CD4-positive, alpha-beta T cell treated with Interleukin-17A for 4 hours (primary cell): Measurements from ENCODE around the gene ASIC2.

Experiments used
- DNase-seq: peaks from one replicate; pipeline ENCODE4 v3.0.0-alpha.2; 2020; ENCODE audit warnings: mixed read lengths

ASIC2 gene

DNA sequence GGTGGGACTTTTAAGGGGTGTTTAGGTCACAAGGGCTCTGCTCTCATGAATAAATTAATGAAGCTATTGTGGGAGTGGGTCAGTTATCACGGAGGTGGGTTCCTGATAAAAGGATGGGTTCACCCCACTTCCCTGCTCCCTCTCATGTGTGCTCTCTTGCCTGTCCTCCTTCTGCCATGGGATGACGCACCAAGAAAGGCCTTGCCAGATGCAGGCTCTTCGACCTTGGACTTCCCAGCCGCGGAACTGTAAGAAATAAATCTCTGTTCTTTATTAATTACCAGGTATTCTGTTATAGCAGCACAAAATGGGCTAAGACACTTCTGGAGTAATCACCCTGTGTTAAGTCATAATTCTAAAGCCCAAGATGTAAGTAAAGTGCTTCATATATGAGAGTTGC lies 141.5 kb downstream of the ASIC2 start:
- DNase-seq, result no peak

DNA sequence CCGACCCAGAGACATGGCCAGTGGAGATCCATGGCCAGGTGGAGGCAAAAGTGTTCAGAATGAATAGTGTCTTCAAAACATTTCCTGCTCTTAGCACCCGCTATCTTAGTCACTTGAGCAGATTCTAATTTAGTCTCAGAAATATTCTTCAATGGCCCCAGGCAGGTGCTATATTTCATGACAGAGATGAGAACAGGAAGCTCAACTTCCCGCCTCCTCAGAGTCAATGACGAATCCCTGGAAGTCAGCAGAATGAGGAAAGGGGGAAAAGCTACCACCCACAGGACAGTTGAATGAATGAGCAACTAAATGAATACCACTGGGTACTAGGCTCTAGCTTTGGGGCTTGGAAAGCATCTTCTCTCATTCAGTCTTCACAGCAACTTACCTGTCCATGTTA lies 147.2 kb downstream of the ASIC2 start:
- DNase-seq, result no peak

DNA sequence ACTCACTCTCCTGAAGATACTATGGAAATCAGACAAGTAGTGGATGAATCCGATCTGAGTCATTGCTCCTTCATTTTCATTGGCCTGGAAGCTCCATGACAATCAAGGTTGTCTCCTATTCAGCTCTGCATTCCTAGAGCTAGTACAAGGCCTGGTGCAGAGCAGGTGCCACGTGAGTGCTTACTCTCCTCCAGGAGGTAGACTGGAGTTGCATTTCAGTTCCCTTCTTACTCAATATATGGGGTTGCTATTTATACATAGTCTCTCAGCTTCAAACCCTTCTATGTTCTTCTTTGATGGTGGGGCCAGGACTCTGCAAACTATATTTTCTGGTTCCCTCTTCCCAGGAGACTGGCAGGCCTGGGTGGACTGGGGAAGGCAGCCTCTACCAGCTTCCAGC lies 148.3 kb downstream of the ASIC2 start:
- DNase-seq, result no peak

DNA sequence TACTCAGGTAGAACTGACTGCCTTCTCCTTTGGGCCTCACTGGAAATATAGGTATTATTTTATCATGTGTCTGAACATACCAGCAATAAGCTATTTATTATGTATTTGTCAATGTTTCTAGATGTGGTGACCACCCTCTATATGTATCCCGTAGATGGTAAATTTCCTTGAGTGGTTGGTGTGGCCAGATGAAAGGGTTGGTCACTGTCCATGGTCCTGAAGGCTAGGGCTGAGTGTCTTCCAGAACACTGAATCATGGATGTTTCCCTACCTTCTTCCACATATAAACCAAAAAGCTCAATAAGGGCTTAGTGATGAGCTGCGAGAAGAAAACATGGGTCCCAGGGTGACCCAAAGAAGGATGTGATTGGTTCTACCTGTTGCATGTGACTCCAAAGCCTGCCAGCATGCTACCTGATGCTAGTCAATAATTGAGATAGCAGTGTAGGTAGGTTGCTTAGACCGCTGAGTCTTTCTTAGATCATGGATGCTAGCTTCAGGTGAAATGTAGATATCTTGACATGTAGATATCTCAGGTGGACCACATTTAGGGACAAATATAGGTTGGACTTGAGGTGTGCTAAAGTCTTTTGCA lies 150.3 kb downstream of the ASIC2 start:
- DNase-seq, result no peak

DNA sequence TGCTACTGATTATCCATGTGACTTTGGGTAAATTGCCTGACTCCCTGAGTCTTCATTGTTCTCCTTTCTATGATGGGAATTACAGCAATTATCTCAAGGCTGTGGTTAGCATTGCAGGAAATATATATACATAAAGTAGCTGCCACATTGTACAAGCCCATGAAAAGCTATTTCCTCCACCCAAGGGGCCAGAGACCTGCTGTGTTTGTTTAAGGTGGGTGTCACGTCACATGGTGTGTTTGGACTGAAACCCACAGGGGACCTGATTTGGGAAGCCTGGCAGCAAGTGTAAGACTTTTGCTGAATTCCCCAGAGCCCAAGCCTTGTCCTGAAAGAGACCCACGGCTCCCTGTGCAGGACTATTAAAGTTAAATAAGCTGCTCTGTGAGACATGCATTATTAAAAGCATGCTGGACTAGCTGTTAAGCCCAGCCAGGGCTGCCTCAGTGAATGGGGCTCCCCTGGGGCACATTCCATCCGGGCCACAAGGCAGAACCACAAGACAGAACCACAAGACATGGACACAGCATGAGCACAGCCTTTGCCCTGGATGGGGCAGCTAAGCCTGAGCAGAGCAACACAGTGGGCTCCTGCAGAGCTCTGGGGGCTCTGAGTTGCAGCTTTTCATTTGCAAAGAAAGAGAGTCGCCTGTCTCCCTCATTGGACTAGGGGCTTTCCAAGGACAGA lies 152.5 kb downstream of the ASIC2 start:
- DNase-seq, result no peak

DNA sequence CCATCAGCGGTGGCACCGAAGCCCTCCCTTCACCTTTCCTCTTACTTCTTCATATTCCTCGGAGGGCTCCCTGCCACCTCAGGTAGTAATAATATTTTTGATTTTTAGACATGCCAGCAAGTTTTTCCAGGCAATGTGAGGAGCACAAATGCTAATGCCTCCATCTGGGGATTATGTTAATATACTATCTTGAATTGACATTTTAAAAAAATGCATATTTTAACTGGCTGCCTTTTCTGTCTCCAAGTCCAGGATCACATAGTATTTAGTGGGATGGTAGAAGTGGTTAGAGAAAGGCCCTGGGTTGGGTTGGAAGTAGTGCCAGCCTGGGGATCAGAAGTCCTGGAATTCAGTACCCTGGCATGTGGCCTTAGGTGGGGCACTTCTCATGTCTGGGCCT lies 154.5 kb downstream of the ASIC2 start:
- DNase-seq, result no peak

DNA sequence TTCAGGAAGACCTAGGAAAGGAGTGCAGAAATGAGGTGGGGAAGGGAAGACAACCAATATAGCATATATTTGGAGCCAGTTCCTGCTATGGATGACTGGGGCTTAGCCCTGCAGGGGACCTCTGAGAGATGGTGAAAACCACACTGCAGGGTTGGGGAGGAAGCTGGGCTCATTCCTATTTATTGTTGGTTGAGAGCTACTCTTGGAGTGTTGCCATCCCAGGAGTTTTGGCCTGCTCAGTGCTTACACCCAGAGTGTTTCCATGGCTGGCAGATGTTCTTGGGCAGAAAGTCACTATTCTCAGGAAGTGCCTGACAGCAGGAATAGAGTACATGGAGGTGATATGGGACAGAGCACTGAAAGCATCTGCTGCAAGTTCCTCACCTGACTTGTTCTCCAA lies 155.7 kb downstream of the ASIC2 start:
- DNase-seq, result no peak

DNA sequence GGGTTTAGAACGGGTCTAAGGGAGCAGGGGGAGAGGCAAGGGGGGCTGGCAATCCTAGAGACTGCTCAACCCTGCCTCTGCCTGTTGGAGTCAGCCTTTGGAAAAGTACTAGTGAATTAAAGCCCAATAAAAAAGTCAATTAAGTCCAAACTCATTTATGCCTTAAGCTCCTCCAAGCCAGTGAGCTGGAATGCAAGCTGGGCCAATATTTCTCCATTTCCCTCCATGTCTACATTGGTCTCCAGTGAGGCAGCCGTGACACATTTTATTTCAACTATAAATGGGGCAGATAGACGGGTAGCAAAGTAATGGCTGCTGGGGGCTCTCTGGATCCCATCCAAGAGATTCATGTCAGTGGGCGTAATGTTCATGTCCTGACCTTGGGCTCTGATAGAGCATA lies 157.4 kb downstream of the ASIC2 start:
- no peak for DNase-seq

DNA sequence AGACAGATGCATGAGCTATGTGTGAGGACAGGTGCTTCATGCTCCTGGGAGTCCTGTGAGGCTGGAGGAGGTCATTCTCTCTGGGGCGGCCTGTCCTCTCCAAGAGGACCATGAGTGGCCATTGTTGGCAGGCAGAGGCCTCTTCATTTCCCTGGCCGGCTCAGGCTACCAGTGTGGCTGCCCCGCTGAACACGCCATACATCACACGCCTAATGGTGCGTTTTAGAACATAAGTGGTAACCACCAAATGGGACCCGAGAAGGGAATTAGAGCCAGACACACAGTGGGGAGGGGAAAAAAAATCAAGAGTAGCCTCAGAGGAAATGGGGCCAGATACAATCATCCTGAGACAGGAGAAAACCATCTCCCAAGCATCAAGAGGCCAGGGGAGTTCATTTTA lies 161.5 kb downstream of the ASIC2 start:
- no peak for DNase-seq

DNA sequence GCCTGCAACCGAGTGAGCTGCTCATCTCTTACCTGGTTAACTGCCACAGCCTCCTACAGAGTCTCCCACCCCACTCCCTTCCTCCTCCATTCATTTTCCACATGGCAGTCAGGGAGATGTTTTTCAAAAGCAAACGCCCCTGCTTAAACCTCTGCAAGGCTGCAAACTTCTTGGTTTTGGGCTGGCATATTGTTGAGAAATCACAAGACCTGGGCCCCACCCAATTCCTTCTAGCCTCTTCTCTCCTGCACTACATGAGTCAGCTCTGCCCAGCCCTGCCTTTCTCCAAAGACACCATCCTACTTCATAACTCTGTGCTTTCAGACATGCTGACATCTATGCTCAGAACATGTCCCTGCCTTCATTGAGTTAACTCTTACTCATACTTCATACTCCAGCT lies 165.4 kb downstream of the ASIC2 start:
- no peak for DNase-seq

DNA sequence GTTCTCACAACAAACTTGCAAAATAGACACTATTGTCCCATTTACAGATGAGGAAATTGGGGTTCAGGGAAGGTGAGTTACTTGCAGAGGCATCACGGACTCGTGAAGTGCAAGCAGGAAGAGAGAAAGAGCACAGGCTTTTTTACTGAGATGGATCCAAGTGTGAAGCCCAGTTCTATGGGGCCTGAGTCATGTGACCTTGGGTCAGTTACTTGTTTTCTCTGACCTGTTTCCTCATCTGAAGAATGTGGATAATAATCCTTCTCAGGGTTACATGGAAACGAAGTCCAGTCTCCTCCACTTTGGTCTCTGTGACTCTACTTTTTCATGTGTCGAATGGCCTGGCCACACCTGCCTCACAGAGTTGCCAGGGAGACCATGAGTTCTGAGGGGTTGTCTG lies 167.0 kb downstream of the ASIC2 start:
- DNase-seq, result no peak

DNA sequence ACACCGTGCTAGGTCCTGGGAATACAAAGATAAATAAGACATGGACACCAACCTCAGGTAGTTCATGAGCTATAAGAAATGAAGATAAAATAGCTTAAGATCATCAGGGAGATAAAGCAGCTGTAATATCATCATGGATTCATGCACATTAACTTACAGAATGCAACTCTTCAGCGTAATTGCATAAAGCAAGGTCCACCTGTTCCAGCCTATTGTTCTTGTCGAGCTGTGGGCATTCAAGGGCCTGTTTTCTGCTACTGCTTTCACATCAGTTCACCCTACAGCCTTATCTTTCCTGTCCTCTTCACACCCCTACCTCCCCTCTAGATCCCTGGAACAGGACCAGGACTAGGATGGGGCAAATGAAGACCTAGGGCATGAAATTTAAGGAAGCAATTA lies 167.5 kb downstream of the ASIC2 start:
- DNase-seq, result no peak

DNA sequence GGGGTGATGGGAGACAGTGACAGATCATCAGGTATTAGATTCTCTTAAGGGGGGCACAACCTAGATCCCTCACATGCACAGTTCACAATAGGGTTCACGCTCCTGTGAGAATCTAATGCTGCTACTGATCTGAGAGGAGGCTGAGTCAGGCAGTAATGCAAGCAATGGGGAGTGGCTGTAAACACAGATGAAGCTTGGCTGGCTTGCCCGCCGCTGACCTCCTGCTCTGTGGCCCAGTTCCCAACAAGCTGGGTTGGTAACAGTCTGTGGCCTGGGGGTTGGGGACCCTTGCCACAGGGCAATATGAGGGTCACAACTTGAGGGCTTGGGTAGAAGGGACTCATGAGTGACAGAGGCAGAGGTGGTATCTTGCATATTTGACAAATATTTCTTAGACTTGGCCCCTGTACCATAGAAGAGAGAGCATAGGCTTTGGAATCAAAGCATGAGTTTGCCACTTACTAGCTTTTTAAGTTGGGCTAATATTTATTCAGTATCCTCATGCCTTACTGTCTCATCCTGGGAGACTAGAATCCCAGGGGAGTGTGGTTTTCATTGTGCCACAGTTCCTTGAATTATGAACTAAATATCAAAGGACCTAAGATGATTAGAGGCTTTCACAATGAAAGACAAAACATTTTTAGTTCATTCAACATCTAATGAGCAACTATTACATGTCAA lies 168.1 kb downstream of the ASIC2 start:
- DNase-seq, result no peak

DNA sequence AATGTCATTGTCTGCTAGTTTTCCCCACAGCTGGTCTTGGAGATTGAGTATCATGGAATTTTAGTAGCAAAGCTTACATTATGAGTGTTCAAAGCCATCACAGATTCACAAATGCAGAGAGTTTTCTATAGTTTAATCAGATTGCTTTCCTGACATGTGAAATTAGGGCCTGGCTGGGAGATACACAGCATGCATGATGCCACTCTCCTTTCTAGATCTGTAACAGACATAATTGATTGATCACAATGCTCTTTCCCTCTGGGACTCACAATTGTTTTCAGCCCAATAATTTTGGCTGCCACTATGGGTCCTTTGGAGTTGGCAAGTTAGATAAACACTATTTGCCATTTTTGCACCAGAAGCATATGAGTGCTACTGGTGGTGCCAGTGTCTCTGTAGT lies 168.9 kb downstream of the ASIC2 start:
- DNase-seq, result no peak

DNA sequence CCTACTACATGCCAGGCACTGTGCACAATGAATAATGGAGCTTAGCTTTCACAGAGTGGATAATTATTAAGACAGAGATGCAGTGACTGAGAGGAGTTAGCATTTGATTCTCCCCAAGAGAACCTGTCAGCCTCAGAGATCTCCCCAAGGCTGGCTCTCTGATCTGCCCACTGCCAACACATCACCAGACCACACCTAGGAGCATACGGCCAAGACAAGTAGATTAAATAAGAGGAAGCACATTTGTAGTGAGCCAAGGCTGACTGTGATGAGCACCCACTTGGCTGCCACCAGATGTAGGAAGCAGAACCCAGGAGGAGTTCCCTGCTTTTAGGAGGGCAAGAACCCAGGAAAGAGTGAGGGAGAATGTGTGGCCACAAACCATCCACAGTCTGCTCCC lies 171.3 kb downstream of the ASIC2 start:
- no peak for DNase-seq

DNA sequence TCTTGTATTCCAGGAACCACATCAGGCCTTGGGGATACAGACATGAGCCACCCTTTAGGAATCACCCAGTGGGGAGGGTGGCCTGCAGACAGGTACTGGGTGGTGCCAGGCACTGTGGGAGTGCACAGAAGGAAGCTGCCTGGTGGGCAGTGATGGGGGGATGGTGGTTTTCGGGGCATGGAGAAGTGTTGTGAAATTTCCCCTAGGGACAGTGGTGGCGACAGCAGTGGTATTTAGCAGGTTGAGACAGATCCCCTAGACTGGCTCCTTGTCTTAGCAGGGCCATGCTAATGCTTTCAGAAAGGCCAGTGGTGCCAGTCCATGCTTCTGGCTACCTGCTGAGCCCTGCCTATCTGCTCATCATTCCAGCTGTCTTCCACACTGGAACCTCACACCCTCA lies 171.8 kb downstream of the ASIC2 start:
- no peak for DNase-seq

DNA sequence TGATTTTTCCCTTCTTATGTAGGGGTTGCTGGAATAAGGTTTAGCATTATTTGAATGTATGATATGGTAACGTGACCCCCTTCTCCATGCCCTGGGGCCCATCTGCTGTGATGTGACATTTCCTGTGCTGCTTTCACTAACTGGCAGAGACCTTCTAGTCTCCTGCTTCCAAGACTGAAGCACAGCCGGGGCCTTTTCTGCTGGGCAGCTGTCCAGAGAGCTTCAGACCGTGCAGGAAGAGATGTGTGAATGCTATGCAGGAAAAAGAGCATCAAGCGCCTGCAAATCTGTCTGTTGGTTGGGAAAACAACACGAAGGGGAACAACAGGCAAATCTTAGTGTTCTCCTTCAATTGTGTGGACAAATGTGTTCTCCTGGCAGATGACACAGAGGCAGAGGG lies 173.0 kb downstream of the ASIC2 start:
- DNase-seq, result no peak

DNA sequence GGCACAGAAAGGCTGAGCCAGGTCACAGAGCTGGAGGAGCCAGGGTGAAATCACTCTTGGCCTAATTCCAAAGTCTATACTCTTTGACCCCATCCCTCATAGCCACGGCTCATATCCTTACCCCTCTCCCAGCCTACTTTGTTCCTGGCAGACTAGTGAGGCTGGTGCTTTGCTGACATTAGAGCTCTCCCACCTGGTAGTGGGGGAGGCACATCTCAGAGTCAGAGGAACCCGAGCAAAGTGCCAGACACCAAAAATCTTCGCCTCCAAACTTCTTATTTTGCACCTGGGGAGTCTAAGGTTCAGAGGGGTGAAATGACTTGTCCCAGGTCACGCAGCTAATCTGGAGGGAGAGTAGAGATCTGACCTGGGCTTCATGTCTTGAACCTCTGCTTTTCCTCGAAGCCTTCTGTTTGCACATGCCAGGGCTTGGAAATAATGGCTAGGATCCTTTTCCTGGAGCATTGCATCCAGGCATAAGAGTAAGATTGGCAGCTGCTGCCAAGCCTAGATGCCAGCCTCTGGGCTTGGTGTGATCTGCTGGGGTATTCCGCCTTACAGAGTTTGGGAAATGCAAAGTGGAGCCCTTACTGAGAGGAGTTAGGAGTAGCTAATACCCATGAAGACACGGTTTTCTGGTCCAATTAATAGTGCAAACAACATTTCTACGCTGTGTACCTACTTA lies 174.6 kb downstream of the ASIC2 start:
- no peak for DNase-seq

DNA sequence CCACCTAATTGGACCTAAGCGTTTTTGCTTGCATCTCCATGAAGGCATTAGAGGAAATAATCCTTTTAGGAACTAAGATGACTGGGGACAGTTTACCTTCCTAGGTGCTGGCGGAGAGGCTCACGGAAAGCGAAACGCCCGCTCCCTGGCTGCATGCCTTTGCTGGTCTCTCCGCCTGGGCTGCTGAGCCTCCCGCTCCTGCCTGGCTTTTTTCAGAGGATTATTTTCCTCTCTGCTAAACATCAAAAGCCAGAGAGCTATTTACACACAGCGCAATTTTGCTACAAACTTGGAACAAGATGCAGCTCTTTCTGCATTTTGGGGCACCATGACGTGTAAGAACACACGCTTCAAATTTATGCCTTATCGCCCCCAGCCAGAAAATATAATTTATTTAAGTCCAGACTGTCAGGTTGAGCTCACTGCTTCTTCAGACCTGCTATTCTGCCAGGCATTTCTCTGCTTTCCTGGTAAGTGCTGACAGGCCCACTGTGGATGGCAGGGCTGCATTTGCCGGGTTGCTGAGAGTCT lies 177.0 kb downstream of the ASIC2 start:
- no peak for DNase-seq

DNA sequence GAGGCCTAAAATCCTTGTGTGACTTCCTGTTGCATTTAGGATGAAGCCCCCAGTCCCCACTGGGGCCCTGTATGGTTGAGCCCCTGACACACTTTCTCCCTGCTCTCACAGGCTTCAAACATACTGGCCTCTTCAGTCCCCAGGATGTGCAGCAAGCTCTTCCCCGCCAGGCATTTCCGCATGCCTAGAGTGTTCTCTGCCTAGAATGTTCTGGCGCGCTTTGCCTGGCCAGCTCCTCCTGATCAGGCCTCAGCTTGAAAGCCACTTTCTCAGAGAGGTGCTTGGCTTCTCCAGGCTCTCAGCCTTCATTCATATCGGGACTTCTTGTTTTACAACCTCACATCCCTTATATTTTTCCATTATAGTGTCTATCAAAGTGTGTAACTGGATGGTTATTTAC lies 177.7 kb downstream of the ASIC2 start:
- DNase-seq, result no peak

DNA sequence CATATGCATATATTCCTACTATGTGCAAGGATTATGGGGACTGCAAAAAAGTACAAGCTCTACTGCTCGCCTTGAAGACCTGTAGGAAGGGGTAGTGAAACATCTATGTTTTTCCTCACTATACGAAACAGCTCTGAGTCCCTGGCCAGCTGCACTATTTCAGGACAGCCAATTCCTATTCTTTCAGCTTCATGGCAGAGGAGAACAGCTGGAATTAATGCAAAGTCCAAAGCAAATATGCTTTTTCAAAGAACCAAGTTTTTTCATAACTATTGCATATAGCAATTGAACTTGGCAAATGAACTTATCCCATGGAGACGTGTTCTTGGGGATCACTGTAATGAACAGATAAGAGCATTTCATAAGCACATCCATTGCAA lies 179.1 kb downstream of the ASIC2 start:
- no peak for DNase-seq

DNA sequence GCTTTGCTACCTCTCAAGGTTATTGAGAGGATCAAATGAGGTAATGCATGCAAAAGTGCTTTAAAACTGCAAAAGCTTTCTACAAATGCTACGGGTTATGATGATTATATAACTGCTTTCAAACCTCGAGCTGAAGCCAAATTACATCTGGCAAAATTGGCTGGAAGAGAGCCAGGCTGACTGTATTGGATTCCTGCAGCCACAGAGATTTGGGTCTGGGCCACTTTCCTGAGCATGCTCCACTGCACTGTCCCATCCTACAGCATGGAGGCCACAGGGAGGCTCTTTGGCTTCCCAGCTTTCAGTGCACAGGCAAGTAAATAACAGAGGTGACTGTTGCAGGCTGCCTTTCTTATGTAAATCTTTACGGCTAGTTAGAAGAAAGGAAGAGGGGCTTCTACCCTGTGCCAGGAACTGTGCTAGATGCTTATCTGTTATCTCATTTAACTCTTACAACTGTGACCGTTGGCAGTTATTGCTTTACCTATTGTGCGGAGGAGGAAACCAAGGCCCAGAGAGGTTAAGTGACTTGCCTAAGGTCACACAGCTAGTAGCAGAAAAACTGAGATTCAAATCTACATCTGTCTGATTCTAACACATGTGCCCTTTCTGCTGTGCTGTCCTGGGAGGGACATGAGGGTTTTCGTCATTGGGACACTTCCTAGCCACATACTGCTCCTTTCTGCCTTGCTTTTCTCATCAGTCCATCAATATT lies 179.7 kb downstream of the ASIC2 start:
- no peak for DNase-seq

DNA sequence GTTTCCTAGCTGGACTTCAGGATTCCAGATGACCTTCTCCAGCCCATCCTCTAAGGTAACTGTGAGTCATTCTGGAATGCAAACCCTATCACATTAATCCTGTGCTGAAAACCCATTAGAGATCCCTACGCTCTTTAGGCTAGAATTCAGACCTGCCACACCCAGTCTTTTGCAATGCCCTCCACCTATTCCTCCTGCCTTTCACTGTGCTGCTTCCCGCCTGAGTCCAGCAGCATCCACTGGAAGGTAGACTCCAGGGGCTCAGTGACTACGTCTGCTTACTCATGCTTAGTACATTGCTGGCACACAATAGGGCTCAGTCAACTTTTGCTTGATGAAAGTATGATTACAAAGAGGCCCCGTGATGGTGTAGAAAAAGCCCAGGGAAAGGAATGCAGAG lies 180.3 kb downstream of the ASIC2 start:
- no peak for DNase-seq
